GM12878 (cell line): ENCODE data around the gene PHKA1. TPM values are rescaled to one million over a fixed set of nuclear protein-coding genes. Genes with fewer than 3 reads are reported as not detected.

Experiments
- BACH1 ChIP-seq: fragments of 450-650 bp; IDR thresholded peaks from 2 replicates; pipeline ENCODE4 v1.6.1; 2017; ENCODE audit warnings: mild to moderate bottlenecking, borderline replicate concordance
- FOXK2 ChIP-seq: fragments of 450-650 bp; IDR thresholded peaks from 2 replicates; pipeline ENCODE4 v1.6.1; 2017; ENCODE audit warnings: mild to moderate bottlenecking, moderate library complexity
- GABPA ChIP-seq: IDR thresholded peaks from 2 replicates; pipeline ENCODE4 v1.6.1; 2014; ENCODE audit warnings: antibody characterized with exemption, low read depth, mild to moderate bottlenecking, inconsistent platforms
- HDAC6 ChIP-seq: fragments of 200-600 bp; sonication (generic); IDR thresholded peaks from one replicate; pipeline ENCODE4 v1.8.0; 2017; ENCODE audit warnings: antibody characterized with exemption; ENCODE audit not compliant: unreplicated experiment
- KLF5 ChIP-seq: fragments of 450-650 bp; IDR thresholded peaks from 2 replicates; pipeline ENCODE4 v1.6.1; 2014; ENCODE audit warnings: mild to moderate bottlenecking; ENCODE audit not compliant: partially characterized antibody
- MYB ChIP-seq: fragments of 150-350 bp; IDR thresholded peaks from 2 replicates; pipeline ENCODE4 v1.6.1; 2014; ENCODE audit warnings: mild to moderate bottlenecking, low read depth, low read length, borderline replicate concordance
- NFYA ChIP-seq: IDR thresholded peaks from 2 replicates; pipeline ENCODE4 v1.6.1; 2011; ENCODE audit warnings: low read depth, mild to moderate bottlenecking, low read length, improper control_type of control experiment, borderline replicate concordance
- NFYB ChIP-seq: IDR thresholded peaks from 2 replicates; pipeline ENCODE4 v1.6.1; 2011; ENCODE audit warnings: low read depth, mild to moderate bottlenecking, low read length, improper control_type of control experiment, moderate library complexity; ENCODE audit not compliant: insufficient read depth
- TCF12 ChIP-seq: IDR thresholded peaks from 2 replicates; pipeline ENCODE4 v1.6.1; 2011; ENCODE audit warnings: low read depth, mild to moderate bottlenecking, low read length
- YY1 ChIP-seq: IDR thresholded peaks from 2 replicates; pipeline ENCODE4 v1.6.1; 2011; ENCODE audit warnings: low read depth, mild to moderate bottlenecking, low read length
- polyA plus RNA-seq, 11 experiments: library from polyadenylated mRNA; depleted of rRNA in 4 of 11; unstranded in 6 of 11; stranded (reverse) in 5 of 11; fragments of >200 nt; fragmentation: Nextera tagmentation in 4 of 11; fragmentation: Illumina TruSeq in 1 of 11; extraction: Ambion mirVana in 4 of 11; extraction: Trizol in 1 of 11; gene quantifications; 1 replicate in 1 of 11; 2 replicates in 10 of 11; pipeline versions ENCODE4 v1.2.1 to v1.2.3, GENCODE V29; 2011 to 2016; ENCODE audit warnings: inconsistent platforms in 2 of 11, missing spikeins in 2 of 11, low read depth in 1 of 11
- total RNA-seq, 4 experiments: library from RNA; depleted of rRNA in 3 of 4; stranded (reverse); fragments of >200 nt in 3 of 4; fragmentation: Illumina TruSeq in 1 of 4; extraction: Trizol in 1 of 4; gene quantifications; 2 replicates each; pipeline versions ENCODE4 v1.2.1 to v1.2.3, GENCODE V29; 2013 to 2021
- TF ChIP-seq, protein P1 (sequence below): IDR thresholded peaks from 2 replicates; pipeline ENCODE4 v1.6.1; 2012; ENCODE audit warnings: low read length, inconsistent platforms
- TF ChIP-seq, protein P2 (sequence below), 3 experiments: IDR thresholded peaks in 2 of 3; conservative IDR thresholded peaks in 1 of 3; 2 replicates each; pipeline ENCODE4 v1.5.1; 2011; ENCODE audit warnings: low read depth in 3 of 3, low read length in 3 of 3, mild to moderate bottlenecking in 3 of 3, control low read depth in 2 of 3, moderate library complexity in 2 of 3, inconsistent platforms in 1 of 3, mixed read lengths in 1 of 3; ENCODE audit not compliant: control insufficient read depth in 2 of 3, insufficient read depth in 1 of 3; ENCODE audit errors: extremely low read depth in 1 of 3
- TF ChIP-seq, protein P3 (sequence below): fragments of 450-650 bp; formaldehyde crosslinking; IDR thresholded peaks from 2 replicates; pipeline ENCODE4 v1.5.0; 2022; ENCODE audit warnings: mild to moderate bottlenecking, missing genetic modification characterization
- TF ChIP-seq, protein P4 (sequence below): IDR thresholded peaks from 2 replicates; pipeline ENCODE4 v1.6.1; 2011; ENCODE audit warnings: mild to moderate bottlenecking, low read depth, low read length, moderate library complexity; ENCODE audit not compliant: insufficient replicate concordance
- TF ChIP-seq, protein P5 (sequence below): fragments of 450-650 bp; IDR thresholded peaks from 2 replicates; pipeline ENCODE4 v1.6.1; 2017; ENCODE audit warnings: mild to moderate bottlenecking, low read depth, inconsistent platforms; ENCODE audit not compliant: poor library complexity, severe bottlenecking
- TF ChIP-seq, protein P6 (sequence below): IDR thresholded peaks from 2 replicates; pipeline ENCODE4 v1.6.1; 2011; ENCODE audit warnings: borderline replicate concordance, low read depth, mild to moderate bottlenecking, moderate library complexity, mixed read lengths, low read length; ENCODE audit not compliant: insufficient read depth; ENCODE audit errors: extremely low read length

Gene PHKA1
- total and polyA plus RNA-seq, 10 of the 15 experiments (the other 5 are each of a cell fraction or from before 2014, with no cell fraction given), result under 0.01 to 0.15 (median 0.05) TPM; not detected in 4

DNA sequence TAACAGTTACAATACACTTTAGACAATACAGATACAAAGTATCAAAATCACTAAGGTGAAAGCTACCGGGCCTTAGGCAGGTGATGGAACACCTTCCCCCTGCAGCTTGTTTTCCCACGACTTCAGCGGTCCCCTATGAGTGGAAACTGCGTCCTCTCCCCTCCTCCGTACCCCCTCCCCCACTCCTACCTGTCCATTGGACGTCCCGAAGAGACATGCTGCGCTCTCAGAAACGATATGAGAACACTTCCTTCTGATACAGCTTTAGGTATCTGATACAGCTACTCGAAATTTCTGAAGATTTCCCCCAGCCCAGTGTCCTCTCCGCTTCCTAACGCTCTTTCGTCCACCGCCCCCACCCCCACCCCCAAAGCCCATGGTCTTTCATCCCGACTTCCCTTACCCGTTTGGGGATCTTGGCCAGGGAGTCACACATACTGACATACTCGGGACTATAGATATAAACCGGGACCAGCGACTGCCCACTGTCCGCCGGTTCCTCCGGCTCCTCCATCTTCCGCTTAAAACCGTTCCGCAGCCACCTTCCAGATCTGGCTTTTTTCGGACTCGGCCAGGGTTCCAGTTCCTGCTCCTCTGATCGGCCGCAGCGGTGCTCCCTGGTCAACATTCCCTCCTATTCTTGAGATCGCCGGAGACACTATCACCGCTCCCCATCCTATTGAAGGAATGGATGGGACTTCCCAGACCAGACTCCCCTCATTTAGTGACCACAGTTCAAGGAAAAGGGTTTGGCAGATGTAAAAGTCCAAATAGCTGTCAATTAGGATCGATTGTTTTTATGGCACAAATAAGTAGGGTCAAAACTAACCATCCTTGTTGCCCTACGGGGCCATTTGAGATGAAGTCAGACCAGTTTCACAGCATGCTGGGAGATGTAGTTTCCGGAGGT is 141.6 kb downstream of the PHKA1 start, which contains the start of gene HDAC8 (continued):
- TF ChIP-seq, protein P1, sequence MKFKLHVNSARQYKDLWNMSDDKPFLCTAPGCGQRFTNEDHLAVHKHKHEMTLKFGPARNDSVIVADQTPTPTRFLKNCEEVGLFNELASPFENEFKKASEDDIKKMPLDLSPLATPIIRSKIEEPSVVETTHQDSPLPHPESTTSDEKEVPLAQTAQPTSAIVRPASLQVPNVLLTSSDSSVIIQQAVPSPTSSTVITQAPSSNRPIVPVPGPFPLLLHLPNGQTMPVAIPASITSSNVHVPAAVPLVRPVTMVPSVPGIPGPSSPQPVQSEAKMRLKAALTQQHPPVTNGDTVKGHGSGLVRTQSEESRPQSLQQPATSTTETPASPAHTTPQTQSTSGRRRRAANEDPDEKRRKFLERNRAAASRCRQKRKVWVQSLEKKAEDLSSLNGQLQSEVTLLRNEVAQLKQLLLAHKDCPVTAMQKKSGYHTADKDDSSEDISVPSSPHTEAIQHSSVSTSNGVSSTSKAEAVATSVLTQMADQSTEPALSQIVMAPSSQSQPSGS, result no peak
- TF ChIP-seq, protein P2, sequence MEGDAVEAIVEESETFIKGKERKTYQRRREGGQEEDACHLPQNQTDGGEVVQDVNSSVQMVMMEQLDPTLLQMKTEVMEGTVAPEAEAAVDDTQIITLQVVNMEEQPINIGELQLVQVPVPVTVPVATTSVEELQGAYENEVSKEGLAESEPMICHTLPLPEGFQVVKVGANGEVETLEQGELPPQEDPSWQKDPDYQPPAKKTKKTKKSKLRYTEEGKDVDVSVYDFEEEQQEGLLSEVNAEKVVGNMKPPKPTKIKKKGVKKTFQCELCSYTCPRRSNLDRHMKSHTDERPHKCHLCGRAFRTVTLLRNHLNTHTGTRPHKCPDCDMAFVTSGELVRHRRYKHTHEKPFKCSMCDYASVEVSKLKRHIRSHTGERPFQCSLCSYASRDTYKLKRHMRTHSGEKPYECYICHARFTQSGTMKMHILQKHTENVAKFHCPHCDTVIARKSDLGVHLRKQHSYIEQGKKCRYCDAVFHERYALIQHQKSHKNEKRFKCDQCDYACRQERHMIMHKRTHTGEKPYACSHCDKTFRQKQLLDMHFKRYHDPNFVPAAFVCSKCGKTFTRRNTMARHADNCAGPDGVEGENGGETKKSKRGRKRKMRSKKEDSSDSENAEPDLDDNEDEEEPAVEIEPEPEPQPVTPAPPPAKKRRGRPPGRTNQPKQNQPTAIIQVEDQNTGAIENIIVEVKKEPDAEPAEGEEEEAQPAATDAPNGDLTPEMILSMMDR (IDR thresholded peaks at IDR 0.05 in 2 of 3, conservative IDR thresholded peaks at IDR 0.05 in 1 of 3; ENCODE audit: control insufficient read depth in 2 of 3, extremely low read depth in 1 of 3, insufficient read depth in 1 of 3, low read depth in 3 of 3, low read length in 3 of 3), result no peak
- peak; percentile 94 for TF ChIP-seq GABPA
- TF ChIP-seq NFYB, result no peak
- TF ChIP-seq, protein P3, sequence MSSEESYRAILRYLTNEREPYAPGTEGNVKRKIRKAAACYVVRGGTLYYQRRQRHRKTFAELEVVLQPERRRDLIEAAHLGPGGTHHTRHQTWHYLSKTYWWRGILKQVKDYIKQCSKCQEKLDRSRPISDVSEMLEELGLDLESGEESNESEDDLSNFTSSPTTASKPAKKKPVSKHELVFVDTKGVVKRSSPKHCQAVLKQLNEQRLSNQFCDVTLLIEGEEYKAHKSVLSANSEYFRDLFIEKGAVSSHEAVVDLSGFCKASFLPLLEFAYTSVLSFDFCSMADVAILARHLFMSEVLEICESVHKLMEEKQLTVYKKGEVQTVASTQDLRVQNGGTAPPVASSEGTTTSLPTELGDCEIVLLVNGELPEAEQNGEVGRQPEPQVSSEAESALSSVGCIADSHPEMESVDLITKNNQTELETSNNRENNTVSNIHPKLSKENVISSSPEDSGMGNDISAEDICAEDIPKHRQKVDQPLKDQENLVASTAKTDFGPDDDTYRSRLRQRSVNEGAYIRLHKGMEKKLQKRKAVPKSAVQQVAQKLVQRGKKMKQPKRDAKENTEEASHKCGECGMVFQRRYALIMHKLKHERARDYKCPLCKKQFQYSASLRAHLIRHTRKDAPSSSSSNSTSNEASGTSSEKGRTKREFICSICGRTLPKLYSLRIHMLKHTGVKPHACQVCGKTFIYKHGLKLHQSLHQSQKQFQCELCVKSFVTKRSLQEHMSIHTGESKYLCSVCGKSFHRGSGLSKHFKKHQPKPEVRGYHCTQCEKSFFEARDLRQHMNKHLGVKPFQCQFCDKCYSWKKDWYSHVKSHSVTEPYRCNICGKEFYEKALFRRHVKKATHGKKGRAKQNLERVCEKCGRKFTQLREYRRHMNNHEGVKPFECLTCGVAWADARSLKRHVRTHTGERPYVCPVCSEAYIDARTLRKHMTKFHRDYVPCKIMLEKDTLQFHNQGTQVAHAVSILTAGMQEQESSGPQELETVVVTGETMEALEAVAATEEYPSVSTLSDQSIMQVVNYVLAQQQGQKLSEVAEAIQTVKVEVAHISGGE (CRISPR knock-in tag), result peak; percentile 90
- no peak for TF ChIP-seq NFYA
- no peak for TF ChIP-seq BACH1
- TF ChIP-seq TCF12, result no peak
- TF ChIP-seq YY1, result peak; percentile 53; the same call in 1 of the 2 replicates
- TF ChIP-seq, protein P4, sequence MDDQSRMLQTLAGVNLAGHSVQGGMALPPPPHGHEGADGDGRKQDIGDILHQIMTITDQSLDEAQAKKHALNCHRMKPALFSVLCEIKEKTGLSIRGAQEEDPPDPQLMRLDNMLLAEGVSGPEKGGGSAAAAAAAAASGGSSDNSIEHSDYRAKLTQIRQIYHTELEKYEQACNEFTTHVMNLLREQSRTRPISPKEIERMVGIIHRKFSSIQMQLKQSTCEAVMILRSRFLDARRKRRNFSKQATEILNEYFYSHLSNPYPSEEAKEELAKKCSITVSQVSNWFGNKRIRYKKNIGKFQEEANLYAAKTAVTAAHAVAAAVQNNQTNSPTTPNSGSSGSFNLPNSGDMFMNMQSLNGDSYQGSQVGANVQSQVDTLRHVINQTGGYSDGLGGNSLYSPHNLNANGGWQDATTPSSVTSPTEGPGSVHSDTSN, result no peak
- TF ChIP-seq, protein P5, sequence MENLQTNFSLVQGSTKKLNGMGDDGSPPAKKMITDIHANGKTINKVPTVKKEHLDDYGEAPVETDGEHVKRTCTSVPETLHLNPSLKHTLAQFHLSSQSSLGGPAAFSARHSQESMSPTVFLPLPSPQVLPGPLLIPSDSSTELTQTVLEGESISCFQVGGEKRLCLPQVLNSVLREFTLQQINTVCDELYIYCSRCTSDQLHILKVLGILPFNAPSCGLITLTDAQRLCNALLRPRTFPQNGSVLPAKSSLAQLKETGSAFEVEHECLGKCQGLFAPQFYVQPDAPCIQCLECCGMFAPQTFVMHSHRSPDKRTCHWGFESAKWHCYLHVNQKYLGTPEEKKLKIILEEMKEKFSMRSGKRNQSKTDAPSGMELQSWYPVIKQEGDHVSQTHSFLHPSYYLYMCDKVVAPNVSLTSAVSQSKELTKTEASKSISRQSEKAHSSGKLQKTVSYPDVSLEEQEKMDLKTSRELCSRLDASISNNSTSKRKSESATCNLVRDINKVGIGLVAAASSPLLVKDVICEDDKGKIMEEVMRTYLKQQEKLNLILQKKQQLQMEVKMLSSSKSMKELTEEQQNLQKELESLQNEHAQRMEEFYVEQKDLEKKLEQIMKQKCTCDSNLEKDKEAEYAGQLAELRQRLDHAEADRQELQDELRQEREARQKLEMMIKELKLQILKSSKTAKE, result no peak
- no peak for TF ChIP-seq HDAC6
- TF ChIP-seq, protein P6, sequence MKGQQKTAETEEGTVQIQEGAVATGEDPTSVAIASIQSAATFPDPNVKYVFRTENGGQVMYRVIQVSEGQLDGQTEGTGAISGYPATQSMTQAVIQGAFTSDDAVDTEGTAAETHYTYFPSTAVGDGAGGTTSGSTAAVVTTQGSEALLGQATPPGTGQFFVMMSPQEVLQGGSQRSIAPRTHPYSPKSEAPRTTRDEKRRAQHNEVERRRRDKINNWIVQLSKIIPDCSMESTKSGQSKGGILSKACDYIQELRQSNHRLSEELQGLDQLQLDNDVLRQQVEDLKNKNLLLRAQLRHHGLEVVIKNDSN, result no peak
- no peak for TF ChIP-seq MYB
- no peak; the same call in 1 of the 2 replicates for TF ChIP-seq FOXK2
- TF ChIP-seq KLF5, result no peak
